Ramos (cell line): Measurements from ENCODE around the gene VDAC1.

Experiments used
- in situ Hi-C: fragments of 300-500 bp; cut with MboI; formaldehyde crosslinking; loops from one replicate; pipeline ENCODE4 v1.14.3; 2022; ENCODE audit warnings: low sequenced_read_pairs; ENCODE audit not compliant: unreplicated experiment

VDAC1 gene, protein sequence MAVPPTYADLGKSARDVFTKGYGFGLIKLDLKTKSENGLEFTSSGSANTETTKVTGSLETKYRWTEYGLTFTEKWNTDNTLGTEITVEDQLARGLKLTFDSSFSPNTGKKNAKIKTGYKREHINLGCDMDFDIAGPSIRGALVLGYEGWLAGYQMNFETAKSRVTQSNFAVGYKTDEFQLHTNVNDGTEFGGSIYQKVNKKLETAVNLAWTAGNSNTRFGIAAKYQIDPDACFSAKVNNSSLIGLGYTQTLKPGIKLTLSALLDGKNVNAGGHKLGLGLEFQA

DNA sequence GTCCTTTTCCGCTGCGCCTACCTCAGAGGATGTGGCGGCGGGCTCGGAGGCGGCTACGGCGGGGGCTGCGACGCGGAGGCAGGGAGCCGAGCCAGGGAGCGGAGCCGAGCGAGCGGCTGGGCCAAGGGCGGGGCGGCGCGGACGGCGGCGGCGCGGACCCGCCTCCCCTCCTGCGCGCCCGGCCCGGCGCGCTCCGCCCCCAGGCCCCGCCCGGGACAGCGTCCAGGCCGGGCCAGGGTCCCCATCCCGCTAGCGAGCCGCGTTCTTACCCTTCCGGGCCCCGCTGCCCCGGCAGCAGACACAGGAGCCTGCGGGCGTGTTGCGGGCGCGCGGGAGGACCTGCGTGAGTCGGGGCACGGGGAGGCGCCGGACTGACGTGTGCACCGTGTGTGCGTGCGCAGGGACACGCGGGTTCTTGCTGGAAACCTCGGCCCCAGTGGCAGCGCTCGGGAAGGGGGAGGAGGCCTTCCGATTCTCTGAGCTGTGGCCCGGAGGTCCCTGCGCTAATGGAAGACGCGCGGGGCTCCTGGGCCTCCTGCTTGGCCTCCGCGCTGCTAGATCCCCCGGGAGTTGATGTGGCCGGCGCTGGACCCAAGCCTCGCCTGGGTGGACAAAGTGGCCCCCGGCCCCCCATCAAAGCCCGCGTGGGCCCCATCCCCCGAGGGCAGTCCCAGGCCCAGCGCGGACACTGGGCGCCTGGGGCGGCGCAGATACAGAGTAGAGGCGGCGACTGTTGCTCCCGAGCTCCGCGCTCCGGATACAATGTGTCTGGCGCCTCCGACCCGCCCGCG lies at the start of gene VDAC1:
Gene VDAC1, minus strand, starts transcription at position 350 of the 791 bp plus-strand sequence. CDS start 11,963 bp downstream, outside the sequence.
- in situ Hi-C loops, result no loop called here

DNA sequence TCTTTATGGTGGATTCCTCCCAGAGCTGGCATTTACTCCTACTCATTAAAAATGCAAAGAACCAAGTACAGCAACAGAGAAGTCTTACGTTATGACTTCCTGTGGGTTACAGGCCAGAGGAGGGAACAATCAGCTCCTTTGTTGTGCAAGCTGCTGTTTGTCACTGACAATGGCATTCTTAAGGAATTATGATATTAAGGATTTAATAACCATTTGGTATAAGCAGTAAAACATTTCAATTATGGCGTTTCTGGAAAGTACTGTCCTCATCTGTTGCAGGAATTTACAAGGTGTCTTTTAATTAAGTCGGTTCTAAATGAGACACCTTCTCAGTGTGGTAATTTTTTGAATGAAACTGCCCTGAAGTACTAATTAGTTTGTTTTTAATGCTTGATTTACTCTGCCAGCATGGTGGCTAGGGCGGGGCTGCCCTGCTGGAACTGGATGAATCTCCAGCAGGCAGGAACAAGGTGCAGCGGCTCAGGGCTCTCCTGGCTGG lies 49.1 kb upstream of the VDAC1 start:
- in situ Hi-C loops, result no loop called here

DNA sequence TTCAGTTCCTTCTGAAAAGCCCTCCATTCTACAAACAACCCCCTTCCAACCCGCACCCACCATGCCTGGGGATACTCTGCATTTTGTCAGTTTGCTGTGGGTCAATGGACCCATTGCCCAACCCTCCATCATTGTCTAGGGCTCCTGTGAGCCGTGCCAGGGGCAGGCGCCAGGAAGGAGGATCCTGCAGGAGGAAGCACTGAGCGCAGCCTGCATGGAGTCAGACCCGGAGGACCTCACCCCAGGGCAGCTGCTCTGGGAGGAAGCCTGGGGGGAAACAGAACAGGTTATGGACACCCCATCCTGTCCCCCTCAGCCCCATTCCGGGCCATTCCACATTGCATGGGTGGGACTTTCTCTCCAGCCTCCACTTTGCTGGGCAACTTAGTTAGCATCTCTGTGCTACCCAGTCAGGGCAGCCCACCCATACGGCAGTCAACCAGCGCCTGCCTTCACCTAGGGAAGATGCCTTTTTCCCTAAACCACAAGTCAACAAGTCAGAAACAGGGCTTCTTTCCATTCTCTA lies 48.6 kb upstream of the VDAC1 start:
- in situ Hi-C loops, result no loop called here

DNA sequence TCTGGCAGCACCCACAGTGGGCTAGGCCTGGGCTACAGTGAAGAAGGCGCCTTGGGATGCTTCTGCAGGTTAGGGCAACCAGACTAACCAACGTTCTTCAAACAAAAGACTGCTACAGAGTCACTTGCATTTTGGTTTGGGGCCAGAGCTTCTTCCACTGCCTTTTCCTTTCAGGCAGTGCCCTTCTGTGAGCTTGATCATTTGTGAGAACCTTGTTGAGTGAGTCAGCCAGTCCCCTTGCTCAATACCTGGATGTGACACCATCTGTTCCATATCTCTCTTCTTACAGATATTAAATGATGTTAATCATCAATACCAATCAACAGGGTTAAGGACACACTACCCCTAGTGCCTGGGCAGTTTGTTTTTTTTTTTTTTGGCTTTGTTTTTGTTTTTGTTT lies 46.5 kb upstream of the VDAC1 start:
- in situ Hi-C loops, result no loop called here

DNA sequence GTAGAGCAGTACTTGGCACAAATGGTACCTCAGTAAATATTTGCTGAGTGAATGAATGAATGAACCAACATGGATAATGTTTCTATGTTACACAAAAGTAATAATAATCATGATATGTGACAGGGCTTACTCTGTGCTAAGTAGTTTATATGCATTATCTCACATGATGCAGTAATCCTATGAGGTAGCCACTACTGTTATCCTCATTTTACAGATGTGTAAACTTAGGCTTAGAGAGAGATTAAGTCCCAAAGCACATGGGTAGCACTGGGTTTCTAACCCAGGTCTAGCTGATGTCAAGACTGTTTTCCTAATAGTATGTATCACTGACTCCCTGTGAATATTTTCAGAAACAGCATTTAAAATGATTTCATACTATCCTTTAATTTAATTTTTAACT lies 44.1 kb upstream of the VDAC1 start:
- in situ Hi-C loops, result loop anchor here (25.0 kb wide), 1 partner anchor 238 kb away; no protein-coding TSS in a partner anchor

DNA sequence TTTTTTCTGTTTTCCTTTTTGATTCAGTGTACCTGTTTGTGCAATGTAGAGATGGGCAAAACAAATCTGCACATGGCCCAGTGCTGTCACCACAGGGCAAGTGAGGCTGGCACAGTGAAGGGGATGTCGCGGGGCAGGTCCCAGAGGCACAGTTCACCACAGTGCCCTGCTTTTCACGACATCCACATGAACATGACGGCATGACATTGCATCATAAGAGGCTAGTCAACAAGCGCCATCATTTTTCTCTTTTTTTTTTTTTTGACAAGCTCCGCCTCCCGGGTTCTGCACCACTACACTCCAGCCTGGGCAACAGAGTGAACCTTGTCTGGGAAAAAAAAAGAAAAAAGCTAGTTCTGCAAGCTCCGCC lies 42.9 kb upstream of the VDAC1 start:
- in situ Hi-C loops, result loop anchor here (25.0 kb wide), 1 partner anchor 240 kb away; no protein-coding TSS in a partner anchor

DNA sequence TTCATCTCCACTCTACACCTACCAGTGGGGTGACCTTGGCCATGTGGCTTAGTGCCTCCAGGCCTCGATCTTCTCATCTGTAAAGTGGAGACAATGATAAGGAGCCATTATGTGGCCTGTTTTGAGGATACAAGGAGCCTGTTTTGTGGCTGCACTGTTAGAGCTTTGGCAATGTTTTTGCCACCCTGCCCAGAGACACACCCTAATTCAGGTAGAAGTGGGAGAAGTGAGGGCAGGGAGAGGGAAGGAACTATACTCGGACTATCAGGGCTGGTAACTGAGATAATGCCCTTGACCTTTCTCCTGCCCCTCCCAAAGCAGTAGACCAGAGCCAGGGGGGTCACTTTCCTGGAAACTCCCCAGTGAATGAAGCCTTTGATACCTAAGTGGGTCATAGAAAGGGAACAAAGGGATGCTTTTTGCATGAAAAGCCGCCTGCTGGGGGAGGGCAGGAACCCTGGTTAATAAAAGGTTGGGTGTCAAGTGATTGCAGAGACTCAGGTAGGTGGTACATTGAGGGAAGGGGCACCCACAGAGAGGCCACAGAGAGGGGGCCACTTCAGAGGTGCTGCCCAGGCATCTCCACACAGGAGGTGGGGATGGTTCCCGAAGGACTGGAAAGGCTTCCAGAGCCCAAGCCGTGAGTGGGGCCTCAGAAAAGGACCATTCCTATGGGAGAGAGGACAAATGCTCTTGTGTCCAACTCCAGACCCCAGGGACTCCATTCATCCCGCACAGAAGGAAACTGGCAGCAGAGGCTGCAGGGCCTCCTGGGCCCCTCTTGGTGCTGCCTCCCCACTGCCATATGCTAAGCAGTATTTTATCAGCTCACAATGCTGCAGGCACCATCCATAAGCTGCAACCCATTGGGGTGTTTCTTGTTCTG lies 42.3 kb upstream of the VDAC1 start:
- in situ Hi-C loops, result loop anchor here (25.0 kb wide), 1 partner anchor 240 kb away; no protein-coding TSS in a partner anchor

DNA sequence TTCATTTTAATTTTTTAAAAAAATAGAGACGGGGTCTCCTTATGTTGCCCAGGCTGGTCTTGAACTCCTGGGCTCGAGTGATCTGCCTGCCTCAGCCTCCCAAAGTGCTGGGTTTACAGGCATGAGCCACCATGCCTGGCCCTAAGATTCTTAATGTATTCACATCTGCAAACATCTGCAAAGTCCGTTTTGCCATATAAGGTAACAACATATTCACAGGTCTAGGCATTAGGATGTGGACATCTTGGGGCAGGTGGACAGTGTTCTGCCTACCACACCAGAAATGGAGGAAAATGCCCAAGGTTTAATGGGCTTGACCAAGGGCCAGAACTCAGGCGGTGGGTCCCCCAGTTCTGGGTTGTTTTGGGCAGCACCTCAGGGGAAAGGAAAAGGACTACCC lies 41.6 kb upstream of the VDAC1 start:
- in situ Hi-C loops, result loop anchor here (25.0 kb wide), 1 partner anchor 241 kb away; no protein-coding TSS in a partner anchor

DNA sequence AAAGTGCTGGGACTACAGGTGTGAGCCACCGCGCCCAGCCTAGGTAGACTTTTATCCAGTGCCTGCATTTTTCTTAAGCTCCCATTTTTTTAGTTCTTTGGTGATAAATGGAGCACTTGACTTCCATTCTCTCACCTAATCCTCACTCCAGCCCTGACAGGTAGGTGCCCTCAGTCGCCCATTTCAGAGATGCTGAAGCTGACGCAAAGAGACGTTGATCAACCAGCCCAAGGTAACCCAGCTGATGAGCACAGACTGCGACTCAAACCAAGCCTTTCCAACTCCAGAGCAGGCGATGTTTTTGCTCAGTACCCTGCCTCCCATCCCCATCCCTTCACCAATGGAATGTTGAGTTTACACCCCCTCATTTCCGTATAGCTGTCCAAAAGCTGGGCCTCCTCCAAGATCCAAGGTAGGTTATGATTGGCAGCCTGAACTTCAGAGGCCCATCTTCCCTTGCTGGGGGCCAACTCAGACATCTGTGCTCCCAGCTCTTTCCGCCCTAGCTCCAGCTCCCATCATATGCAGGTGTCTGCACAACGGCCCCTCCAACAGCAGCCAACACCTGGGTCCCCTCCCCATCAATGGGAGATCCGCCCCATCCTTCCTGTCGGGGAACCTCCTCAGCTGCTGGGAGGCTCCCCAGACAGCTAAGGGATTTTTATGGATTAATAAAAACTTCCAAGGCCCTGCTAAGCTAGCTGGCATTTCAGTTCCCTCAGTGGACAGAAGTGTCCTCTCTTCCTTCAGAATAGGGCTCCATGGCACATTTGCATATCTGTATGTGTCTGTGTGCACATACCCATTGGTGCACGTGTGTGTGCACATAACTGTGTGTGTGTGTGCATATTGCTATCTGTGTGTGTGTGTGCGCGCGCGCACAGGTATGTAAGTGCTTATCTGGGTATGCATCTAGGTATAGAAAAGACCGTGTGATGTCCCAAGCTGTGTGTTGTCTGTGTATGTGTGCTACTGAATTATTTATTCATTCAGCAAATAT lies 39.3 kb upstream of the VDAC1 start:
- in situ Hi-C loops, result loop anchor here (5.0 to 25.0 kb wide), 2 partner anchors 98 to 243 kb away; no protein-coding TSS in a partner anchor

DNA sequence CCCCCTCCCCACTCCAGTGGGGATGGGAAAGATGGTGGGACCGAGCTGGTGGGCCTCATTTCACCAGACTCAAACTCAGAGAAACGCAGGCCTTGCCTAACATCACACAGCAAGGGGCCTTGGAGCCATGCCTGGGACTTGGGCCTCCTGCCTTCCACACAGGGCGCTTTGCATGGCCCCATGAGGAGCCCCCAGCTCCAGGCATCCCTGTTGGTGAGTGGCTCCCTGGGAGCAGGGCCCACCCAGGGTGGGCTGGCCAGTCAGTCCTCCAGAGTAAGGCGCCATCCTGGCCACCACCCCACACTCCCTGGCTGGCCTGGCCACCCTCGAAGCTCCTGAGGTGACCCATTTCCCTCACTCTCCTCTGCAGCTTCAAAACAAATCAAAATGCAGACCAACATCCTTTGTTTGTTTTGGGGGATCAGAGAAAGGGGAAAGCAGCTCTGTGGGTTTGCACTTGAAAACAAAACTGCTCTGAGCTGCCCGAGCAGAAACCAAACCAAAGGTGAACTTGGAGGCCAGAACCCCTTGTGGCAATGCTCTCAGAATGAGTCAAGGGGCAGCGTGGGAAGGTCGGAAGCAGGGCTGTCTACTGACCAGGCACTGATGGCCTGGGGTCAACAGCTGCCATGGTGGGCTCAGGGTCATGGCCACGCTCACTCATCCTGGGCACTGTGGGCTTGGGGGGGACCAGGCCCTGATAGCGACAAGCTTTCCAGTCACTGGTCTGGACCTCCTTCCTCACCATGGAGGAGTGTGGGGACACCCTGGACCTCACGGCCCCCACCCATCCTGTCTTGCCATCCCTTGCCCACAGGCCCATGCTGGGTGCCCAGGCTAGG lies 37.0 kb upstream of the VDAC1 start:
- in situ Hi-C loops, result loop anchor here (5.0 to 25.0 kb wide), 2 partner anchors 101 to 246 kb away; no protein-coding TSS in a partner anchor

DNA sequence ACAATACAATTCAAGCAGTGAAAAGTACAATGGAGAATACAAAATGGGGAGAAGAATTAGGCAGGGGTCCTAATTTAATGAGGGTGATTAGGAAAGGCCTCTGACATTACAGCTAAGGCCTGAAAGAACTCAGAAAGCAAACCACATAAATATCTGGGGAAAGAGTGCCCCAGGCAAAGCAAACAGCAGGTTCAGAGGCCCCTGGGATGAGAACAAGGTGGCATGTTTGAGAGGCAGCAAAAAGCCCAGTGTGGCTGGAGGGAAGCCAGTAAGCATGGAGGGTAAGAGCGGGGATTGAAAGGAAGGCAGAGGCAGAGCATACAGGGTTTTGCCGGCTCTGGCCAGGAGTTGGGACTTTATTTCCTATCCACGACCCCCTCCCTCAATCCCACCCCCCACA lies 33.4 kb upstream of the VDAC1 start:
- in situ Hi-C loops, result loop anchor here (25.0 kb wide), 1 partner anchor 249 kb away; no protein-coding TSS in a partner anchor

DNA sequence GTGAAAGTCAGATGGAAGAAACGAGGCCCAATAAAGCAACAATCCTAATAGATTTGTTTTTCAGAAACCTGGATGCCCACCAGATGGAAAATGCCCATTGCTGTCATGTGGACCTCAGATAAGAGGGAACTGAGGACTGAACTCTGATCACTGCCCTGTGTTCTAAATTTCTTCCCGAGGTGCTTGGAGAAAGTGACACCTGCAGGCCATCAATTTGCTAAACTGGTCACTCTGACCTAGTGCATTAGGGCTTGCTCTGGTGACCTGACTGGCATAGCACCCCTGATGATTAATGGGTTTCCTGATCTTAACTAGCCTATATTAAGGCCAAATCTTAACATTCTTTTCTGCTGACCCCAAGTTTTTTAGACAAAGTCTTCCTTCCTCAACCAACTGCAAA lies 32.4 kb upstream of the VDAC1 start:
- in situ Hi-C loops, result loop anchor here (25.0 kb wide), 1 partner anchor 250 kb away; no protein-coding TSS in a partner anchor

DNA sequence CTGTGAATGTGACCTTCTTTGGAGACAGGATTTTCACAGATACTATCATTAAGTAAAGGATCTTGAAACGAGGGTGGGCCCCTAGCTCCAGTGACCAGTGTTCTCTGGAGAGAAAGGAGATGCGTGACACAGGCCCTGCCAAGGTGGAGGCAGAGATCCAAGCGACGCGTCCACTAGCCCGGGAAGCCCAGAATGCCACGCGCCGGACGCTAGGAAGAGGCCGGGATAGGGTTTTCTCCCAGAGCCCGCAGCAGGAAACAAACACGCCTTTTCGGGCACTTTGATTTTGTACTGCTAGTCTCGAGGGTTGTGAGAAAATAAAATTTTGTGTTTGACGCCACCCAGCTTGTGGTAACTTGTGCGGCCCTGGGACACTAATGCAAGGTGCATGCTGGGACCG lies 29.6 kb upstream of the VDAC1 start:
- in situ Hi-C loops, result loop anchor here (25.0 kb wide), 1 partner anchor 253 kb away; no protein-coding TSS in a partner anchor

DNA sequence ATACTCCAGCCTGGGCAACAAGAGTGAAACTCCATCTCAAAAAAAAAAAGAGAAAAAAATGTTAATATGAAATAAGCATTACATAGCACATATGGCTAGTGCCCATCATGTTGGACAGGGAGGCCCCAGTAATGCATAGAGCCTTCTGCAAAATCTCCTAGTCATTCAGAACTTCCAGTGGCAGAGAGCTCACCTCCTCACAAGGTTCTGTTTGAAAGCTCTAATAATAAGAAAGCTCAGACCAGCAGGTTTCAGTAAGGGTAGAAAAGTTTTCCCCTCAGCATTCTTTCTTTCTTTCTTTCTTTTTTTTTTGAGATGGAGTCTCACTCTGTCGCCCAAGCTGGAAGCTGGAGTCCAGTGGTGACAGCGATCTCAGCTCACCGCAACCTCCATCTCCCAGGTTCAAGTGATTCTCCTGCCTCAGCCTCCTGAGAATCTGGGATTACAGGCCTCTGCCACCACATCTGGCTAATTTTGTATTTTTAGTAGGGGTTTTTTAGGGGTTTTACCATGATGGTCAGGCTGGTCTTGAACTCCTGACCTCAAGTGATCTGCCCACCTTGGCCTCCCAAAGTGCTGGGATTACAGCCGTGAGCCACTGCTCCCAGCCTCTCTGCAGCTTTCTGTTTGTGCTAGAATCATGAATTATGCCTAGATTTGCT lies 25.7 kb upstream of the VDAC1 start:
- in situ Hi-C loops, result loop anchor here (25.0 kb wide), 1 partner anchor 257 kb away; no protein-coding TSS in a partner anchor

DNA sequence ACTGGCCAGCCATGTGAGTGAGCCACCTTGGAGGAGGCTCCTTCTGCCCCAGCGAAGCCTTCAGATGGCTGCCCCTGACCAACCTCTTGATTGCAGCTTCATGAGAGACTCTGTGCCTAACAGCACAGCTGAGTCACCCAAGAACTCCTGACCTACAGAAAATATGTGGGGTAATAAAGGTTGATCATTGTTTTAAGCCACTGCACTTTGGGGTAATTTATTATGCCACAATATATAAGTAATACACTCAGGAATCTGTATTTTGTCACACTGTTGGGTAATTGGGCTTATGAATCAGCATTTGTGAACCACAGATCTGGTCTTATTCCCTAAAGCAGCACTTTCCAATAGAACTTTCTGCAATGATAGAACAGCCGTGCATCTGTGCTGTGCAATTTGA lies 24.4 kb upstream of the VDAC1 start:
- in situ Hi-C loops, result loop anchor here (25.0 kb wide), 1 partner anchor 258 kb away; no protein-coding TSS in a partner anchor

DNA sequence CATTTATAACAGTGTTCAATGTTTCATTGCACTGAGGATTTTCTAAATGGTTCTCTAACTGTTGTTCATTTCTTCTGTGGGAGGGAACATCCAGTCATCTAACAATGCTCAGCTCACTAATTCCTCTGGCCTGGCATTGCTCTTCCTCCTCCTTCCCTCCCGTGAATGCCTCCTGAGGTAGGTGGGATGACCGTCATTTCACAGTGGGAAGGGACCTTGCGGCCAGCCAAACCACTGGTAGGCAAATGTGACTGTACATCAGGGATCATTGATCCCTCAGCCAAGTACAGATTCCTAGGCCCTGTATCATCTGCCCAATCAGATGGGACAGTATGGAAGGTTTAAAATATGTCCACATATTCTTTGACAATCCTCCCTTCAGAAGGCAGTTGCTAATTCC lies 23.7 kb upstream of the VDAC1 start:
- in situ Hi-C loops, result loop anchor here (25.0 kb wide), 1 partner anchor 259 kb away; no protein-coding TSS in a partner anchor

DNA sequence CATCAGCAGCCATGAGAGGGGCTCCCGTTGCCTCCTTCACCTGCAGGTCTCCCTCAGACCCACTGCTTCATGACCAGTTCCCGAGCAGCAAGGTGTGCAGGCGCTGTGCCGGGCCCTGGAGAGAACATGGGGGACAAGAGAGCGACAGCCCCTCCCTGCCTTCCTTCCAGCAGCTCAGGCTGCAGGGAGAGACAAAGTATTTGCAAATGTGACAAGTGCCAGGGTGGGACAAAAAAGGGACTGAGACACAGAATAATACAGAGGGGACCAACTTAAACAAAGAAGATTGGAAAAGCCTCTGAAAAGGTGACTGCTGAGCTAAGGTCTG lies 22.5 kb upstream of the VDAC1 start:
- in situ Hi-C loops, result loop anchor here (25.0 kb wide), 1 partner anchor 260 kb away; no protein-coding TSS in a partner anchor
